RPMI7951 (cell line): Measurements from ENCODE around the gene PRSS2. TPM values are rescaled to one million over a fixed set of nuclear protein-coding genes. Genes with fewer than 3 reads are reported as not detected.

ENCODE experiments used
- total RNA-seq: library from RNA; depleted of rRNA; stranded (reverse); fragments of >200 nt; shearing (Covaris generic); gene quantifications from 2 replicates; pipeline ENCODE4 v1.2.3, GENCODE V29; 2014; rRNA removed

The PRSS2 gene
- total RNA-seq, 1 experiment from 2014 or later = not detected

Other genes starting within 250 kb of the PRSS2 start
- gene PRSS1, start 21.5 kb upstream of the PRSS2 start, total RNA-seq = not detected in 2 replicates
- gene EPHB6, start 84.1 kb downstream of the PRSS2 start, total RNA-seq = not detected in 2 replicates
- not detected in 2 replicates for gene TRPV6, start 114.8 kb downstream of the PRSS2 start, total RNA-seq
- not detected in 2 replicates for gene TRPV5, start 162.8 kb downstream of the PRSS2 start, total RNA-seq
- gene LLCFC1, start 168.5 kb downstream of the PRSS2 start, total RNA-seq = not detected in 2 replicates
- not detected in 2 replicates for gene KEL, start 191.4 kb downstream of the PRSS2 start, total RNA-seq